Endothelial cell (in vitro differentiated cells): ENCODE measurements around the gene USP12. TPM values are rescaled to one million over a fixed set of nuclear protein-coding genes. Genes with fewer than 3 reads are reported as not detected.
"Not testable (repeated sequence)": the region's sequence is repeated elsewhere in the genome, so short reads cannot be mapped to it uniquely, and the experiment has no call there.

Experiments used
- DNase-seq: peaks from one replicate; pipeline ENCODE4 v3.0.0; 2021; ENCODE audit warnings: low spot score
- H3K27ac Mint-ChIP-seq: one replicate; pipeline ENCODE4 v1.8.0; 2021; ENCODE audit warnings: mixed read lengths, inconsistent platforms; ENCODE audit not compliant: unreplicated experiment
- H3K27me3 Mint-ChIP-seq: one replicate; pipeline ENCODE4 v1.8.0; 2021; ENCODE audit warnings: mild to moderate bottlenecking, moderate library complexity, mixed read lengths, inconsistent platforms; ENCODE audit not compliant: unreplicated experiment
- H3K36me3 Mint-ChIP-seq: one replicate; pipeline ENCODE4 v1.8.0; 2021; ENCODE audit warnings: mild to moderate bottlenecking, low read depth, mixed read lengths, inconsistent platforms; ENCODE audit not compliant: unreplicated experiment
- H3K4me1 Mint-ChIP-seq: one replicate; pipeline ENCODE4 v1.8.0; 2021; ENCODE audit warnings: mild to moderate bottlenecking, mixed read lengths, inconsistent platforms; ENCODE audit not compliant: unreplicated experiment
- H3K4me3 Mint-ChIP-seq: one replicate; pipeline ENCODE4 v1.8.0; 2021; ENCODE audit warnings: mild to moderate bottlenecking, mixed read lengths, inconsistent platforms; ENCODE audit not compliant: unreplicated experiment
- H3K9me3 Mint-ChIP-seq: one replicate; pipeline ENCODE4 v1.8.0; 2021; ENCODE audit warnings: mixed read lengths, inconsistent platforms; ENCODE audit not compliant: unreplicated experiment
- total RNA-seq: library from RNA; stranded (reverse); fragmentation: NEBNext Ultra II Directional; extraction: Animal tissue kit (Norgen Biotek cat#: 25700); gene quantifications from one replicate; pipeline ENCODE4 v1.2.1, GENCODE V29; 2021; ENCODE audit not compliant: unreplicated experiment
- TF ChIP-seq, protein P1 (sequence below): fragments of 200-600 bp; sonication (generic); IDR thresholded peaks from one replicate; pipeline ENCODE4 v1.5.0; 2021; ENCODE audit warnings: antibody characterized with exemption; ENCODE audit not compliant: unreplicated experiment

Gene USP12
- total RNA-seq, 1 donor from 2014 or later, result 29.7 TPM

DNA sequence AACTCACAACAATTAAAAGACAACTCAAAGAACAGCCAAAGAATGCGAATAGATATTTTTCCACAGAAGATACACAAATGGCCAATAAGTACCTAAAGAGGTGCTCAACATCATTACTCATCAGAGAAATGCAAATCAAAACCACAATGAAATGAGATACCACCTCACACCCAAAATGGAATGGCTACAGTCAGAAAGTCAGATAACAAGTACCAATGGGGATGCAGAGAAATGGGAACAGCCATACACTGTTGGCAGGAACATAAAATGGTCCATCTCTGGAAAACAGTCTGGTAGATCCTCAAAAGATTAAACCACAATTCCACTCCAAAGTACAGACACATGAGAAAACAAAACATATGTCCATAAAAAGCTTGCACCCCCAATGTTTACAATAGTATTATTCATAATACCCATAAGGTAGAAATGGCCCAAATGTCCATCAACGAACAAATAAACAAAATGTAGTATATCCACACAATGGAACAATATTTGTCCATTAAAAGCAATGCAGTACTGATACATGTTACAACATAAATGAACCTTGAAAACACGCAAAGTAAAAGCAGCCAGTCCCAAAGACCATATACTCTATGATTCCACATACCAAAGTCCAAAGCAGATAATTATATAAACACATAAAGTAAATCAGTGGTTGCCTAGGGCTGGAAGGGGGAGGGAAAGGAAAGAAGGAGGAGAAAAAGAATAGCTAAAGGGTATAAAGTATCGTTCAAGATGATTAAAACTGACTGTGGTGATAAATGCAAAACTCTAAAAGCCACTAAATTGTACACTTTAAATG lies 19.6 kb downstream of the USP12 start:
- H3K4me3 Mint-ChIP-seq, result no peak overlapping the region
- H3K9me3 Mint-ChIP-seq, result no peaks in the 10 kb centered on the region
- peaks cover 3% of the 10 kb centered on the region for H3K27me3 Mint-ChIP-seq
- no peak overlapping the region for H3K27ac Mint-ChIP-seq
- TF ChIP-seq, protein P1, sequence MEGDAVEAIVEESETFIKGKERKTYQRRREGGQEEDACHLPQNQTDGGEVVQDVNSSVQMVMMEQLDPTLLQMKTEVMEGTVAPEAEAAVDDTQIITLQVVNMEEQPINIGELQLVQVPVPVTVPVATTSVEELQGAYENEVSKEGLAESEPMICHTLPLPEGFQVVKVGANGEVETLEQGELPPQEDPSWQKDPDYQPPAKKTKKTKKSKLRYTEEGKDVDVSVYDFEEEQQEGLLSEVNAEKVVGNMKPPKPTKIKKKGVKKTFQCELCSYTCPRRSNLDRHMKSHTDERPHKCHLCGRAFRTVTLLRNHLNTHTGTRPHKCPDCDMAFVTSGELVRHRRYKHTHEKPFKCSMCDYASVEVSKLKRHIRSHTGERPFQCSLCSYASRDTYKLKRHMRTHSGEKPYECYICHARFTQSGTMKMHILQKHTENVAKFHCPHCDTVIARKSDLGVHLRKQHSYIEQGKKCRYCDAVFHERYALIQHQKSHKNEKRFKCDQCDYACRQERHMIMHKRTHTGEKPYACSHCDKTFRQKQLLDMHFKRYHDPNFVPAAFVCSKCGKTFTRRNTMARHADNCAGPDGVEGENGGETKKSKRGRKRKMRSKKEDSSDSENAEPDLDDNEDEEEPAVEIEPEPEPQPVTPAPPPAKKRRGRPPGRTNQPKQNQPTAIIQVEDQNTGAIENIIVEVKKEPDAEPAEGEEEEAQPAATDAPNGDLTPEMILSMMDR, result no peak
- no peak for DNase-seq
- H3K4me1 Mint-ChIP-seq, result no peaks in the 10 kb centered on the region
- peaks cover 4% of the 10 kb centered on the region for H3K36me3 Mint-ChIP-seq

DNA sequence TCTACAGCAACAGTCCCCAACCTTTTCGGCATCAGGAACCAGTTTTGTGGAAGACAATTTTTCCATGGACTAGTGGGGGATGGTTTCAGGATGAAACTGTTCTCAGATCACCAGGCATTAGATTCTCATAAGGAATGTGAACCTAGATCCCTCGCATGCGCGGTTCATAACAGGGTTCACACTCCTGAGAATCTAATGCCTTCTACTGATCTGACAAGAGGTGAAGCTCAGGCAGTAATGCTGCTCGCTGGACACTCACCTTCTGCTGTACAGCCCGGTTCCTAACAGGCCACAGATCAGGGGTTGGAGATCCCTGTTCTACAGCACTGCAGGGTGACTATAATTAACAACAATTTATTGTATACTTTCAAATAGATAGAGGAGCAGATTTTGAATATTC lies 21.9 kb downstream of the USP12 start:
- no peak overlapping the region for H3K4me3 Mint-ChIP-seq
- H3K27me3 Mint-ChIP-seq, result peaks cover 3% of the 10 kb centered on the region
- TF ChIP-seq, protein P1, result no peak
- no peak overlapping the region for H3K27ac Mint-ChIP-seq
- peaks cover 2% of the 10 kb centered on the region for H3K4me1 Mint-ChIP-seq
- no peaks in the 10 kb centered on the region for H3K9me3 Mint-ChIP-seq
- no peak for DNase-seq
- no peaks in the 10 kb centered on the region for H3K36me3 Mint-ChIP-seq

DNA sequence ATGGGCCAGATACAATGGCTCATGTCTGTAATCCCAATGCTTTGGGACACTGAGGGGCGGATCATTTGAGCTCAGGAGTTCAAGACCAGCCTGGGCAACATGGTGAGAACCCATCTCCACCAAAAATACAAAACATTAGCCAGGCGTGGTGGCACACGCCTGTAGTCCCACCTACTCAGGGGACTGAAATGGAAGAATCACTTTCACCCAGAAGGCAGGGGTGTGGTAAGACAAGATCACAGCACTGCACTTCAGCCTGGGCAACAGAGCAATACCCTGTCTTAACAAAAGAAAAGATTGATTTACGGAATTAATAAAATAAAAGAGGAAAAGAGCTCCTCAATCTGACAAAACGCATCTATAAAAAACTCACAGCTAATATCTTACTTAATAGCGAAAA lies 22.7 kb downstream of the USP12 start:
- Mint-ChIP-seq H3K4me3 (no peak overlapping the region), H3K27ac (no peak overlapping the region), H3K9me3 (no peaks in the 10 kb centered on the region), H3K27me3 (peaks cover 4% of the 10 kb centered on the region), H3K36me3 (no peaks in the 10 kb centered on the region), H3K4me1 (peaks cover 2% of the 10 kb centered on the region)
- TF ChIP-seq, protein P1, result no peak
- no peak for DNase-seq

DNA sequence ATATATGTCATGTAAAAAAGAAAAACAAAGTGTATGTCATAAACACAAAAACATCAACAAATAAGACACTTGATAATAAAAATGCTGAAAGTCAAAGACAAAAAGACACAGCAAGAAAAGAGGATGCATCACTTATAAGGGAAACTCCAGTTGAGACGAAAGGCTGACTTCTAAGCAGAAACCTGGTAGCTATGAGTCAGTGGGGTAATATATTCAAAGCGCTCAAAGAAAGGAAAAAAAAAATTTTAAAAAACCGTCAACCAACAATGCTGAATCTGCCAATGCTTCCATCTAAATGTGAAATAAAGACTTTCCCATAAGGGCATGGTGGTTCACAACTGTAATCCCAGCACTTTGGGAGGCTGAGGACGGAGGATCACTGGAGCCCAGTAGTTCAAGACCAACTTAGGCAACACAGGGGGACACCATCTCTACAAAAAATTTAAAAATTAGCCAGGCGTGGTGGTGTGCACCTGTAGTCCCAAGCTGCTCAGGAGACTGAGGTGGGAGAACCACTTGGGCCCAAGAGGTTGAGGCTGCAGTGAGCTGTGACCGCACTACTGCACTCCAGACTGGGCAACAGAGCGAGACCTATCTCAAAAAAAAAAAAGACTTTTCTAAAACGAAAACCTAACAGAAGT lies 24.0 kb downstream of the USP12 start:
- no peak for DNase-seq
- no peaks in the 10 kb centered on the region for H3K9me3 Mint-ChIP-seq
- H3K27me3 Mint-ChIP-seq, result peaks cover 4% of the 10 kb centered on the region
- H3K4me3 Mint-ChIP-seq, result no peak overlapping the region
- TF ChIP-seq, protein P1, result no peak
- H3K4me1 Mint-ChIP-seq, result peaks cover 2% of the 10 kb centered on the region
- peaks cover 7% of the 10 kb centered on the region for H3K36me3 Mint-ChIP-seq
- no peak overlapping the region for H3K27ac Mint-ChIP-seq

DNA sequence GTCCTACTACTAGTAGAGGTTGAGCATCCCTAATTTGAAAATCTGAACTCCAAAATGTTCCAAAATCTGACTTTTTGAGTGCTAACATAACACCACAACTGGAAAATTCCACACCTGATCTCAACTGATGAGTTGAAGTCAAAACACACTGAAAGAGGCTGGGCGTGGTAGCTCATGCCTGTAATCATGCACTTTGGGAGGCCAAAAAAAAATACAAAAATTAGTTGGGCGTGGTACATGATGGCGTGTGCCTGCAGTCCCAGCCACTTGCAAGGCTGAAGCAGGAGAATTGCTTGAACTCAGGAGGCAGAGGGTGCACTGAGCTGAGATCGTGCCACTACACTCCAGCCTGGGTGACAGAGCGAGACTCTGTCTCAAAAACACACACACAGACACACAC lies 29.9 kb downstream of the USP12 start:
- Mint-ChIP-seq H3K27me3 (peaks cover 1% of the 10 kb centered on the region), H3K36me3 (peaks cover 18% of the 10 kb centered on the region), H3K4me3 (peak overlapping the region; percentile 33), H3K4me1 (peaks cover 21% of the 10 kb centered on the region), H3K27ac (no peak overlapping the region), H3K9me3 (no peaks in the 10 kb centered on the region)
- TF ChIP-seq, protein P1, result no peak
- DNase-seq, result no peak

DNA sequence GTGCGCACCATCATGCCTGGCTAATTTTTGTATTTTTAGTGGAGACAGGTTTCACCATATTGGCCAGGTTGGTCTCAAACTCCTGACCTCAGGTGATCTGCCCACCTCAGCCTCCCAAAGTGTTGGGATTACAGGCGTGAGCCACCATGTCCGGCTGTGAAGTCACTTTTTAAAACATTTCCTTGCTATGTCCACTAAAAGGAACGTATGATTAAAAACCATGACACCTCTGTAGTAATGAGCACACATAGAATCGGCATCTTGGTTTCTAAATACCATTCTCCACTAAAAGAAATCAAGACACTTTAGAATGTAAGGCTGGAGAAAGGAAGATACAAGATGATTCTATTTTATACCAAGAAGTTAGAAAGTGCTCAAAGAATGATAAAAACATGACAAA lies 30.5 kb downstream of the USP12 start:
- peaks cover 18% of the 10 kb centered on the region for H3K36me3 Mint-ChIP-seq
- H3K27me3 Mint-ChIP-seq, H3K27ac Mint-ChIP-seq, H3K4me3 Mint-ChIP-seq, H3K9me3 Mint-ChIP-seq, DNase-seq: not testable (repeated sequence)
- peaks cover 19% of the 10 kb centered on the region for H3K4me1 Mint-ChIP-seq
